Hippocampal formation (tissue), 2 donors: Measurements from ENCODE around the gene BZW2.

Experiments
- DNase-seq, 2 donors: peaks; one replicate each; lab custom pipeline; 2025; lab: John Stamatoyannopoulos, UW

BZW2 gene

DNA sequence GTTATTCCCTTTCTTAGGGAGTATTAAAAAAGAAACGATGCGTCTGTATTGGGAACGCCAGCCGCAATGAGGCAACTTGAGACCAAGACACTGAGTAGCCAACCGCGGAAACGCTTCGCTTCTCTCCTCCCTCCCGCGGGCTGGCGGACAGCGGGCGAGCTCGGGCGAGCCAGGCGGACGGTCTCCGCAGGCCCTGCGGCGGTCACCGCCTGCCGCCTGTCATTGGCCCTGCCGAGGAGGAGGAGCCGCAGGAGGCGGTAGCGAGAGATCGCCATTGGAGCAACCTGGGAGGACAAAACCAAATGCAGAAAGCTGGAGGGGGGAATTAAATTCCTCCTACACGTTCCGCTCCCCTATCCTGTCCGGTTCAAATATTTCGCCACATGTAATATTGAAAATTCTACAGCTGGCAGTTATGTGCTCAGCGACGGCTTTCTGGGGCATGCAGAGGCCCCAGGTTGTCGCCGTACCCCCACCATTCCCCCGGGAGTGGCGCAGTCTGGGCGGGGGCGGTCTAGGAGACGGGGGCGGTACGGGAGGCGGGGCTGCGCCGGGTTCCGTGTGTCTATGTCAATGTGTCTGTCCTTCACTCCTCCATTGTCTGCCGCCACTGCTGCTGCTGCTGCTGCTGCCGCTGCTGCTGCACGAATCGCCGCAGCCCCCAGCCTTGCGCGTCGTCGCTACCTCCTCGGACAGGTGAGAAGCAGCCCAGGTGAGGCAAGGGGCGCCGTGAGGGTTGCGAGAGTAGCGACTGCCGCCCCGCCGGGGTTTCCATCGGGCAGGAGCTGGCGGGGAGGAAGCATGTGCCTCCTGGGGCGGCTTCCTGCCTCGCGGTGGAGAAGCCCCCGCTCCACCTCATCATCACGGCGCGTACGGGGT is at the start of gene BZW2, which contains the start of gene ANKMY2:
TSS of gene BZW2 (plus strand) at position 589 of the 879 bp plus-strand sequence. CDS start 19,263 bp downstream, outside the sequence.
TSS of gene ANKMY2 (minus strand) at position 162 of the 879 bp plus-strand sequence. CDS start 181 bp downstream, outside the sequence.
- DNase-seq: peak; percentile 90 to 96

DNA sequence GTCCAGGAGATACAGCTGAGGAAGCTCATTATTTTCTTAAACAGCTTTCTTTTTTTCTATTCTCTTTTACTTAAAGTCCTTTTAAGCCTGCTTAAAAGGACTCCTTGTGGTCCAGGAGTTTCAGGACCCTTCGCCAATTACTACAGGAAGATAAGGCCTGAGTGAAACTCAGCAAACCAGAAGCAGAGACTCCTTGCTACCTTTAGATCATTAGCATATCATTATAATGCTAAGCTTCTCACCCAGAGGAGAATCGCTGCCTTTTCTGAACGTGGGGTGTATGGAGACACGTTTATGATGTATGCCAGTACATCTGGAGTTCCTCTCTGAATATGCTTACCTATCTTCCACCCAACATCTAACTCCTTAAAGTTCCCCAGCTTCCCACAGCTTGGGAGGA is 48.0 kb upstream of the BZW2 start:
- DNase-seq: no peak

DNA sequence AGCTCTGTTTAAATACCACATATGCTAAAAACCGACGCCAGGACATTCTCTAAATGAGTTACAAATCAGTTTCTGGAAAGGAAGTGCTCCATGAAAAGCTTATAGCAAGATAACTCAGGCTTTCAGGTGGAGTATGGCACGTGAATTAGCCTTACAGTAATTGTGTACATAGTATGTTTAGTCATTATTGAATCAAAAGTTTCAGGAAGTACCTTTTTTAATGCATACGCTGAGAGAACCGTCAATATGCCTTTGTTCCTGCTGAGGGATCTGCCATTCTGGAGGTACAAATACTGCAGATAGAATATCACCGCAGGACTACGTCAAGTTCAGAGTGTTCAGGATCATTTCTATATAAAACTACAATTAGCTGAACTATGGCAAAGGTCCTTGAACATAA is 46.1 kb upstream of the BZW2 start:
- DNase-seq: no peak

DNA sequence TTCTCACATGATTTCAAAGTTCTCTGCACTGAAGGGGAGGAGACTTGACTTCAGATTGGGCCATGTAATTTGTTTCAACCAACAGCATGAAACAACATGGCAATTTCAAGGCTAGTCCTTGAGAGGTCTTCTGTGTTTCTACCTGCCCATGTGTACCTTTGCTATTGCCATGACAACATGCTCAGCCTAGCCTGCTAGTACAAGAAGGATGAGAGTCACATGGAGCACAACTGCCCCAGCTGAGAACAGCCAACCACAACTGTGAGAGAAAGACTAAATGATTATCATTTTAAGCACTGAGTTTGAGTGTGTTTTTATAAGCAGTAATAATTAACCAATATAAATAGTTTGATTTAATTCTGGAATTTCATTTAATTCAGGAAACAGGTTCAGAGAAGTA is 42.3 kb upstream of the BZW2 start:
- no peak for DNase-seq

DNA sequence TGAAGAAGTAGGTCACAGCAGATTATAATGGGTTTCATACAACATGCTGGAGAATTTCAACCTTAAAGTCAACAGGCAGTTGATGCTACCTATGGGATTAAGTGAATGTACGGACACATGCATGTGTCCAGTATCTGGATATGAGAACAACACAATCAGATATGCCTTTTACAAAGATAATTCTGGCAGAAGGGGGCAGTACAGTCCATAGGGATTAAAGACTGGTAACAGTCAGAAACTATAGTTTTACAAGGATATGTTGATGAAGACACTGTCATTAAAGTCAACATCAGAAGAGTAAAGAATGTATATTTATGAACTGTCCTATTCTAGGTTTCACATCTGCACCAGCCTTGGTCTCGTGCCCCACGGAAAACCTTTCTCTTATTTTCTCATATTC is 41.9 kb upstream of the BZW2 start:
- peak in 1 of 2 donors; percentile 20 for DNase-seq

DNA sequence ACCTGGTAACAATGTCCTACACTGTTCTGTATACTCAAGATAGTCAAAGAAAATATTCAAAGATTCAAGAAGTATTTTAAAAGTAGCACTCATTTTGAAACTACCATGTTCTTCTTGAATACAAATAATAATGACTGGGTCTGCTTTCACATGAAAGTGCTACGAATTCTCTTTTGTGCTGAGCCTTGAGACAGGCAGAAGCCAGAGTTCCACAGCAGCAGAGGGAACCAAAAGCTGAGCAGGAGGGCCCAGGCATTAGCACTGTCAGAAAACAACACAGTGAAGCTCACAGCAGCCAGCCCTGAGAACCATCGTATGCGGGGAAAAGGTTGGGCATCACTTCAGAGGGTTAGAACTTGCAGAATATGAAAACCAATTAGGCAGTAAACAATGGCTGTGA is 39.3 kb upstream of the BZW2 start:
- no peak for DNase-seq

DNA sequence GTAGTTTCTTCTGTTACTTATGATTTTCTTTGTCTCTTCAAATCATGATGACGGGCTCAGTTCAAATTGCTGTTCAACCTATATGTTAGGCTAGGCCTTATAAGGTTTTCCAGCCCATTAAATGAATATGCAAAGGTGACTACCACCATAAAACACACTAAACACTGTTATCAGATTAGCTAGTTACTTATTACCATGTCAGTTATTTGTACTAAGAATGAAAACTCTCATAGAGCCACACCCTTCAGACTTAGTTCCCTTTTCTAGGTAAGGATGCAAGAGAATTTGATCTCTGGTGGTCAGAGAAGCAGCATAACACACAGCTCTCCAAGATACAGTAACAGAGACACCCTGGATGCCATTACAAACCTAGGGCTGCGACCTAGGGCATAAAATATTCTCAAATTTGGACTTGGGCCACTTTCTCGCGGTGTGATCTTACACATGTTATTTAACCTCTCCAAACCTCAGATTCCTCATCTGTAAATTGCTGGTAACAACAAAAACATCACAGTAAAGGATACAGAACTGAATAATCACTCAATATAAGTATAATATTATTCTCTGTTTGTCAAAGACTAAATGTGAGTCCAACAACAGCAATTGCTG is 36.0 kb upstream of the BZW2 start:
- no peak for DNase-seq

DNA sequence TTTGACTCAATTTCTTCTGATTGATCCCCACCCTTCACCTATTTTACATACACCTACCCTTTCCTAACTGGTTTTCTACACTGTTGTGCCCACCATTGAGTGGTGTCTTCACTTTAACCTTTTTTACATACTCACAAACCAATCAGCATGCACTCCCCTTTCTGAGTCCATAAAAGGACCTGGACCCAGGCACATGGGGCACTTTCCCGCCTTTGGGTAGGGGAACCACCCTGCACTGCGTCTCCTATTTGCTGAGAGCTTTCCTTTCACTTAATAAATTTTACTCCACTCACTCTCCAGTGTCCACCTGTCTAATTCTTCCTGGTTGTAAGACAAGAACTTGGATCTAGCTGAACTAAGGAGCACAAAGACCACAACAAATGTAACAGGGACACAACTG is 34.3 kb upstream of the BZW2 start:
- no peak for DNase-seq

DNA sequence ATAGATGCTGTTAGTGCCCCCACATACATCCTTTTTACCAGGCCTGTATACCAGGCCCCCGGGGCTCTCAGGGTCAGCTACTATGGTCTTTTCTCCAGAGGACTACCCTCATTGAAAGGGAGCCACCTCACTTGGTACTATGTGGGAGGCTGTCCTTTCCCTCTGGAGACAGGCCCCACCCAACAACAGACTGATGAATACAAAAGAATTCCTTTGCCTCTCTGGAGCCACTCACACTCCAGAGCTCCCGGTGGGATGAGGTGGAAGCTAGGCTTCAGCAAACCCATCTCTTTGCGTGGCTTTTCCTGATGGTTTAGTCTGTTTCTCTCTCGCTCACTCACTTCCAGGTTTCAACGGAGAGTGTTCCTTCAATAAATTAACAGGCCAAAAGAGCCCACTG is 30.8 kb upstream of the BZW2 start:
- DNase-seq: no peak

DNA sequence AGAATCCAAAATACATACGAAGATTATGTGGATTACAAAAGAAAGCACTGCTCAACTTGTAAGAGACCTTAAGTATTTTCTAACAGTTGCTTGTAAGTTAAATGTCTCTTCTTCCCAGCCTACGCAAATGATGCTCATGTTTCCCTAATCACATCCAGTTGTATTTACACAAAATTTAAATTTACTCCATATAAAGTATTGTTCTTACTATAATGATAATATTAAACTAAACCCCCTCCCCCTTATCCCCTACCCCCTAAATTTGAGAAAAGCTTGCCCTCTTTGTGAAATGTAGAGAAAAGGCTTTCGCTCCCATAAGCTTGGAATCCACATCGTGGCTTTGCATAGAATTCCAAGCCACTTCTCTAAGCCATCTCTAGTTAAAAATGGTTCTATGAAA is 29.9 kb upstream of the BZW2 start:
- no peak for DNase-seq

DNA sequence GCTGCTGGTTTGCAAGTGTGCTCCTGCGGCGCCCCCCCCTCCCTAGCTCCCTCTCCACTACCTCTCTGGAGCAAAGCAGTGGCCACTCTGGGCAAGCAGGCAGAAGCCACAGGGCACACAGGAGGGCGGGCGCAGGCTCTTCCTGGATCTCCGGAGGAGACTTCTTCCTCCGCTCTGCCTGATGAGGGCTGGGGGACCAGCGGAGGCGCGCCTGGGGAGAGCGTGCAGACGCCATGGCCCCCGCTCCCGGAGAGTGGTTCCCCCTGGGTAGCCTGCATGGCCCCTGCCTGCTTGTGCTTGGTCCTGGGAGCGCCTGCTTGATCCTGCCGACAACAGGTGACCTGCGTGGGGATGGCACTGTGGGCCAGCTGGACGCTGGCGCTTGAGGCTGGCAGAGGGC is 29.4 kb upstream of the BZW2 start:
- DNase-seq: no peak

DNA sequence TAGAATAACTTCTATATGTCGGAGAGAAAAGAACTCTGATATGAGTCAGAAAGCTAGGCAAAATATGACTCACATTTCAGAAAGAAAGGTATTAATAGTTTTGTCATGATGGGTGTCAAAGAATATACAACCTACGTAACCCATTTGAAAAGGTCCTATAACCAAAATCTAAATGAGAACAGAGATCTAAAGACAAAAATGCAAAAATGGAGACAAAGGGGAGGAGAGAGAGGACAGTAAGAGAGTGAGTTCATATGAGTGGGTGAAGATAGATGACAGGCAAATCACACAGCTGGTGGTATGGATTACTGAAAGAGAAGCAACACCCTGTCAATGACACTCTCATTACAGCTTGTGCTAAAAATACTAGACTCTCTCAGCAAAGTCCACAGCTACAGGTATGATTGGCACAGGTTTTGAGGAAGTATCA is 26.0 kb upstream of the BZW2 start:
- DNase-seq: no peak

DNA sequence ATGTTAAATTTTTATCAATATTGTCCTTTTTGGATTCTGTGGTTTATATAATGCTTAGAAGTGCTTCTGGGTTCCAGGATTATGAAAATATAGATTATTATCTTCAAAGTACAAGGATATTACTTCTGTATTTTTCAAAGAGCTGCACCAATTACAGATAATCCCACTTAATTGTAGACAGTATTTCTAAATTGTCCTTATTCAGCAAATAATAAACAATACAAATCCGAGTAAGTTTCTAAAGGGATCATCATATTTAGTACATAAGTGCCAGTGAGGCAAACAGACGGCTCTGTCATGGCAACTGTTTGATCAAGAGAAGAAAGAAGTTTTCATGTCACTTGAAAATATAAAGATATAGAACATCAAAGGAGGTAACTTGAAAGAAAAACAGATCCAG is 19.6 kb upstream of the BZW2 start:
- DNase-seq: no peak

DNA sequence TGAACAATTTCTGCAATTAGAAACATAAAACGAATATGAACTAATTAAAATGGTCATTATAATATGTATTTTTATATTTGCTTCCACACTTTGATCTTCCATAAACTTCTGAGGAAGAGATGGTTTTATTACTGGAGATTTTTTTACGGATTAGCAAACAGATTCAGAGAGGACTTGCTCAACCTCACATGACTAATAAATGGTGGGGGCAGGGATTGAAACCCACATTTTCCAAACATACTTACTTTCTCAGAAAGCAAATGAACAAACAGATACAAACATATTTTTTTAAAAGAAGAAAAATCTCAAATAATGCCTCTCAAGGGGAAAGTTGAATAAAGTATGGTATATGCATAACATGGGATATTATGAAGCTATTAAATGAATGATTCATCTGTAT is 18.7 kb upstream of the BZW2 start:
- no peak for DNase-seq

DNA sequence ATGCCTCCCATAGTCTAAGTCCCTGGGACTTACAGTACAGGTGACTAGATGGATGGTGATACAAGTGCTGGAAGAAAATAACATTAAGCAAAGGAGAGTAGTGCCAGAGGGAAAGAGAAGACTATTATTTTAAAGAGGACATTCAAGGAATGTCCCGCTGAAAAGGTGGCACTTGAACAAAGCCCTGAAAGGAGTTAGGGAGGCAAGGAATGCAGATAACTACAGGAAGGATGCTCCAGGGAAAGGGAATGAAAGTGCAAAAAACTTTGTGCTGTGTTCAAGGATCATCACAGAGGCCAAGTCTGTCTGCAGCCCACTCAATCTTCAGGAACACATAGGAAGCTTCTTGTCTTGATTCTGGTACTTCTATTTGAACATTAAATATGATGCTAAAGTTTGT is 15.3 kb upstream of the BZW2 start:
- no peak for DNase-seq

DNA sequence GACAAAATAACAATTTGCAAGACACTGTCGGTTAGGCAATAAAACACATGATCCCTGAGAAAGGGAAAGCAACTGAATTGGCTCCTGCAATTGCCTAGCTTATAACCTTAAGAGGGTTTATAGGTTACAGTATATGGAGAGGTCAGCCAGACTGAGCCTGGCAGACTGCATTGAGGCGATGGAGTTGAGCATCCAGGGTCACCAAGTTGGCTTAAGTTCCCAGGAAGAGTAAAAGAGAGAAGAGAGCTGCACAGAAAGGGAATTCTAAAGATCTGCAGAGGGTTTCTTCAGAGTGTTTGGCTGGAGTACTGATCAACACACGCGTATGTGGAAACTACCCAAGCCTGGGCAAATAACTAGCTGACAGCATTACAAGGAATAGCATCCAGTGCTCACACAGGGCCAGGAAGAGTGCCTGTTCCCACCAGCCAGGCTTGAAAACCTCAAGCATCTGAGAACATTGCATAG is 11.7 kb upstream of the BZW2 start:
- DNase-seq: peak in 1 of 2 donors; percentile 27

DNA sequence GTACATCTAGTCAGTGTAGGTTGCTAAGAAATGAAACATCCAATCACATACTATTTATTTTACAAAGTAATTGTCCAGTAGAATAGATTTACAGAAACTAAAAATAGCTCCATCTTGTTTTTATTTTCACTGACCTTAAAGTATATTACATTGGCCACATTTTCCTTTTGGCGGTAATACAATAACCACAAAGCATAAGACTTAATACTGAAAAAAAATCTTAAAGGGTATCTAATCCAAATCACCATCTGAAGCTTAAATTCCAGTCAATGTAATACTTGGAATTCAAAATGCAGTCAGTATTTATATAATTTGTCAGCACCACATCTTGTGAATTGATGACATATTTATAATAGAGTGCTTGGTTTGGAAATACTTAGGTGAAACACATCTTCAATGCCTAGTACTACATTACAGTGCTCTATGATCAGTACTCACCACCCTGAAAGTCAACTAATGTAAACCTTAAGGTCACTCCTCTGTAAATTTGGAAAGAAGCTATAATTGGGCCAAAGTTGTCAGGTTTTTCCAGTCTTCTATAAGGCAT is 9.4 kb upstream of the BZW2 start:
- no peak for DNase-seq

DNA sequence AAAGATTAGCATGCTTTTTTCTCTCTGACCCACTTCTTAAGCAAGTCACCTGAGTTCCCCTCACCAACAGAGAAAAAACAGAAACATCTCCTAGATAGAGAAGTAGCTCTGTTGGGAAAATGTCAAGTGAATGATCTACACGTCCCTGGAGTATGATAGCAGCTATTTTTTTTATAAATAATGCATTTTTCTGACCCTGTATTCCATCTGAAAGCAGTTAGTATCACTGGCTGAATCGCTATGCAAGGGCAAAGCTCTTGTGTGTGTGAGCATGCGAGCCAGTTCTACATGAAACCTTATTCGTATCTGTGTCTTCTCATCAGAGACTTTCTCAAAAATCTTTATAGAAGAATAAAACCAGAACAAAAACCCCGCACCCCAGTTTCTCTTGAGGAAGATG is 8.6 kb upstream of the BZW2 start:
- no peak for DNase-seq

DNA sequence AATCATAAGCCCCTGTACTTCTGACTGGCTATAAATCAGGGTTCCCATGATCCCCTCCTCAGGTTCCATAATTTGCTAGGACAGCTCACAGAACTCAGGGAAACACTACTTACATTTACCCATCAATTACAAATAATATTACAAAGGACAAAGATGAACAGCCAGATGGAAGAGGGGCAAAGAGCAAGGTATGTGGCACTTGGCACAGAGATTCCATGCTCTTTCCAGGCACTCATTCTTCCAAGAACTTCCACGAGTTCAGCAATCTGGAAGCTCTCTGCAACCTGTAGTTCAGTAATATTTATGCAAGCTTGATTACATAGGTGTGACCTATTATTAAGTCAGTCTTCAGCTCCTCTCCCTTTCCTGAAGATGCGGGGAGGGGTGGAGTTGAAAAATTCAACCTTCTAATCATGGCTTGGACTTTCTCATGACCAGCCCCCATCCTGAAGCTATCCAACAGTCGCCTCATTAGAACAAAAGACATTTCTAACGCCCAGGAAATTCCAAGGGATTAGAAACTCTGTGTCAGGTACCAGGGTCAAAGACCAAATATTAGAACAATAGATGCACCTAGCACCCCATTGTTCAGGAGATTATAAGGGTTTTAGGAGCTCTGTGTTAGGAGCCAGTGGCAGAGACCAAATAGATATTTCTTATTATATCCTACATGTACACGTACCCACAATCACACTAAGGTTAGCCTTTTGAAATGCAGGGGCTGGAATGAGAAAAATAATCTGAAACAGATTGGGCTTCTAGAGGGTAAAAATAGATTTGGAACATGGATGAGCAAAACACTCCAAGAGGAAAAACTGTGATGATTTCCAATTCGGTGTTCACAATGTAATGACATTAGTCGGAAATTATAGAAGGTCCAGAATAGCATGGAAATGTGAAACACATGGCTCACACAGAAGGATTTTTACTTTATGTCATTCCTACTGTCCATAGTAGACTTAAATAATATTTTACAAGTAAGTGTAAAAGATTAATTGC is 7.4 kb upstream of the BZW2 start:
- DNase-seq: no peak

DNA sequence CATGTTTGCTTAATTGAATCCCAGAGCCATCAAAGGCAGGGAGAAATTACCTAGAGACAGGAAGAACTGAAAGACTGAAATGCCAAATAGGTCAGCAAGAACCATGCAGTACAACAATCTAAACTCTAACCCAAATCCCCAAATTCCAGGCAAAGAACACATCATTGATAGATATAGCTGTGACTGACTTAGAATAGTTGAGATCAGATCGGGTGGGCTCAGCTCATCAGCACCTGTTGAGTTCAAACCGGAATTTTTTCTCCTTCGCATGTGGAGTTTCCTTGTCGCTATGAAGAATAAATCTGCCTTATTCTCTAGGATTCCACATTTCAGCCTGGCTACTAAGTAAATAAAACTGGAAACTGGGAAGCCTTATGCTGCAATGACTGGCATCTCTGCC is 1.8 kb upstream of the BZW2 start:
- DNase-seq: no peak
